D721Med (cell line): ENCODE data around the gene UBALD1.

Experiments
- DNase-seq: peaks from one replicate; pipeline ENCODE4 v3.0.0; 2011; ENCODE audit warnings: low spot score; ENCODE audit not compliant: insufficient read length
- FAIRE-seq: peaks from 2 replicates; lab custom pipeline; 2011; peaks lifted over from hg19 to GRCh38; lab: Jason Lieb, UNC
- TF ChIP-seq, protein P1 (sequence below): IDR thresholded peaks from 2 replicates; pipeline ENCODE4 v1.5.1; 2012; ENCODE audit warnings: mild to moderate bottlenecking, control low read depth; ENCODE audit not compliant: insufficient read depth; ENCODE audit errors: missing control alignments

Gene UBALD1

DNA sequence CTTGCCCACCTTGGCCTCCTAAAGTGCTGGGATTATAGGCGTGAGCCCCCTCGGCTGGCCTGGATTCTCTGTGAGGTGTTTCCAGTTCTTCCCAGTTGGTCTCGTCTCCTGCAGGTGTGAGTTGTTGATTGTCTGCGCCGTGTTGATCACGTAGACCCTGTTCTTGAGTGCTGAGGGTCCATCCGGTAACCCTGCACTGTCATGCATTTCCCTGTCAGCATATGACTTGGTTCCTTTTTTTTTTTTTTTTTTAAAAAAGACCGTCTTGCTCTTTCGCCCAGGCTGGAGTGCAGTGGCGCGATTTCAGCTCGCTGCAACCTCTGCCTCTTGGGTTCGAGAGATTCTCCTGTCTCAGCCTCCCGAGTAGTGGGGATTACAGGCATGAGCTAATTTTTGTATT, 27.2 kb upstream of the UBALD1 start:
- DNase-seq: no peak
- FAIRE-seq: no peak
- TF ChIP-seq, protein P1, sequence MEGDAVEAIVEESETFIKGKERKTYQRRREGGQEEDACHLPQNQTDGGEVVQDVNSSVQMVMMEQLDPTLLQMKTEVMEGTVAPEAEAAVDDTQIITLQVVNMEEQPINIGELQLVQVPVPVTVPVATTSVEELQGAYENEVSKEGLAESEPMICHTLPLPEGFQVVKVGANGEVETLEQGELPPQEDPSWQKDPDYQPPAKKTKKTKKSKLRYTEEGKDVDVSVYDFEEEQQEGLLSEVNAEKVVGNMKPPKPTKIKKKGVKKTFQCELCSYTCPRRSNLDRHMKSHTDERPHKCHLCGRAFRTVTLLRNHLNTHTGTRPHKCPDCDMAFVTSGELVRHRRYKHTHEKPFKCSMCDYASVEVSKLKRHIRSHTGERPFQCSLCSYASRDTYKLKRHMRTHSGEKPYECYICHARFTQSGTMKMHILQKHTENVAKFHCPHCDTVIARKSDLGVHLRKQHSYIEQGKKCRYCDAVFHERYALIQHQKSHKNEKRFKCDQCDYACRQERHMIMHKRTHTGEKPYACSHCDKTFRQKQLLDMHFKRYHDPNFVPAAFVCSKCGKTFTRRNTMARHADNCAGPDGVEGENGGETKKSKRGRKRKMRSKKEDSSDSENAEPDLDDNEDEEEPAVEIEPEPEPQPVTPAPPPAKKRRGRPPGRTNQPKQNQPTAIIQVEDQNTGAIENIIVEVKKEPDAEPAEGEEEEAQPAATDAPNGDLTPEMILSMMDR: no peak

DNA sequence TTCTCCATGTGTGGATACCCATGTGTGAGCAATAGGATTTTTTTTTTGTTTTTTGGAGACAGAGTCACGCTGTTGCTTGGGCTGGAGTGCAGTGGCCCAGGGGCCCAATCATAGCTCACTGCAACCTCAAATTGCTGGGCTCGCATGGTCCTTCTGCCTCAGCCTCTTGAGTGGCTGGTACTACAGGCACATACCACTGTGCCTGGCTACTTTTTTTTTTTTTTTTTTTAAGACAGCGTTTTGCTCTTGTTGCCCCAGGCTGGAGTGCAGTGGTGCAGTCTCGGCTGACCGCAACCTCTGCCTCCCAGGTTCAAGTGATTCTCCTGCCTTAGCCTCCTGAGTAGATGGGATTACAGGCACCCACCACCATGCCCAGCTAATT, 26.6 kb upstream of the UBALD1 start:
- DNase-seq: no peak
- FAIRE-seq: no peak
- TF ChIP-seq, protein P1: no peak

DNA sequence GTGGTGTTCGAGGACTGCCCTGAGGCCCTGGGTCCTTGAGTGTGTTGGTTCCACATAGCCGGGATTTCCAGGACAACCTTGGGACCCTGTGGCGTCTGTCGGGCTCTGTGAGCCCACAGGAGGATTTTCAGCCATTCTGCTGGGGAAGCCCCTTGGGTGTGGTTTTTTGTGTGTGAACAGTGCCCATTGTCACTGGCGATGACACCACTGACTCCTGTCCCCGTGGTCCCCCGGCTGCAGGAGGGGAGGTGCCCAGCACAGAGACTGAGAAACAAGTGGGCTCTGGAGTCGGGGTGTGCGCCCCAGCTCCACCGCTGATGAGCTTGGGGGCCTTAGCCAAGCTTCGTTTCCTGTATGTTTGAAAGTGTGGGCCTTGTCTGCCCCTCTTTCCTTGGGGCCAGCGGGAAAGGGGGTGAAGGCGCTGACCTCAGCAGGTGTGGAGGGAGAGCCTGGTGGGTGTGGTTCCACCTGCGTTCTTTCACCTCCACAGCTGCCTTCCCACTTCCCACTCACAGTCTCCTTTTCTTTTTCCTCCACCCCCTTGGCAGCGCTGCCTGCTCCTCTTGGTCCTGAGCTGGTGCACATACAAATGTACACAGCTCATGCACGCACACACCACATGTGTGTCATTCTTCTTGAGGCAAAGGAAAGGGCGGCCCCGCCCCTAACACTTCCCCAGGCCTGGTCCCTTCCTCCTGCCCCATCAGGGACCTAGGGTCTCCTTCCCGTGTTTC, 26.1 kb upstream of the UBALD1 start:
- TF ChIP-seq, protein P1: no peak
- FAIRE-seq: no peak
- DNase-seq: no peak

DNA sequence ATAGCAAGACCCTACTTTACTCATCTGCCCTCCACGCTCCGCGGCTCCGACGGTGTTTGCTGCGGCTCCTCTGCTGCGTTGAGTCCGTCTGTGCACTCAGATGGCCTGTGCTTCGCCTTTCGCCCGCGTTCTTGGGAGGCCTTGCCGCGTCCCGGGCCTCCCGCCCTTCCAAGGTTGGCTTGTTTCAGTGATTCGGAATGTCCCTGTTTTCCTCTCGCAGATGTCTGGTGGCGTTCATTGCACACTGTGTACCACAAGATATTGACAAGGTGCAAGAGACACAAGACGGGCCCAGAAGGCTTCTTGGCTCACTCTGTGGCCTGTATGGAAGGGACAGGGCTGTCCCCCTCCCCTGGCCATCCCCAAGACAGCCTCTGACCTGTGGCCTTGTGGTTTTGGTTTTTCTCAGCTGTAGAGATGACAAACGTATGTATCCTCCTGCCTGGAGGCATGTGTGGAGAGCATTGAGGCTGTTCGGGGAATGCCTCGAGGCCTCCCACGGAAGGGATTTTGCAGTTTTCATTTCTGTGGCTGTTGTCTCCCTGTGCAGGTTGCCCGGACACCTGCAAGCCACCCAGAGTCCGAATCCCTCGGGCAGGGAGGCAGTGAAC, 25.3 kb upstream of the UBALD1 start:
- FAIRE-seq (no peak), DNase-seq (no peak)
- TF ChIP-seq, protein P1: no peak

DNA sequence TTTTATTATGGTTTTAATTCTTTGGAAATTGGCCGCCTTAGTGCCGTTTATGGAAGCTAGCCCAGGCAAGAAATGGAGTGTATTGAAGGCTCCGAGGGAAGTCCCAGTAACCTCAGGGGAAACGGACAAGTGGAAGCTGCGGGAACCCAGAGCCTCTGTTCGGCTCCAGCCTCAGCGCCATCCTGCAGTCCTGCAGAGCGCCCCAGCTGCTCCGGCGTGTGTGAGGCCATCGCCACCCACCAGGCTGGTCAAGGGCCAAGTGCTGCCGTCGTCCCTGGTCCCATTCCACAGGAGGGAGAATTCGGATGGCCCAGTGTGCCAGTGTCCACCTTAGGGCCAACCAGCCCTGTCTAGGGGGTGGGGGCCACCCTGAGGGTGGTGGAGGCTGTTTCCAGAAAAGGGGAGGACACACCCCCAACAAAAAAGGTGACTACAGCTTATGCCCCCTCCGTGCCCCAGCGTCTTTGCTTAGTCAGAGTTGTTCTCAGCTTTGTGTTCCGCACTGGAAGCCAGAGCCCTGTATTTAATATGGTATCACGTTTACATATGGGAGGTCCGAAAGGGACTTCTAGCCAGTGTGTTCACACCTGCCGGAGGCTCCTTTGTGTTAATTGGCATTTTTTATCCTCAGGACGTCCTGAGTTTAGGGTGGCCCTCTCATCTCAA, 22.9 kb upstream of the UBALD1 start:
- TF ChIP-seq, protein P1: no peak
- DNase-seq: no peak
- no peak for FAIRE-seq

GRCh38 chr16:4636196-4636595, 21.5 kb upstream of the UBALD1 start:
- DNase-seq: no peak
- TF ChIP-seq, protein P1: no peak
- no peak for FAIRE-seq

- TF ChIP-seq, protein P1: no peak
- DNase-seq (no peak), FAIRE-seq (no peak)
Observed at GRCh38 chr16:4634768-4635167, 20.1 kb upstream of the UBALD1 start.
